ENCODE measurements around the gene DAB1. TPM values are rescaled to one million over a fixed set of nuclear protein-coding genes. Genes with fewer than 3 reads are reported as not detected.

Gene DAB1
- total and polyA plus RNA-seq, 10 of the 15 experiments (the other 5 are each of a cell fraction or from before 2014, with no cell fraction given): 0.02 to 0.10 (median 0.03) TPM; not detected in 5

DNA sequence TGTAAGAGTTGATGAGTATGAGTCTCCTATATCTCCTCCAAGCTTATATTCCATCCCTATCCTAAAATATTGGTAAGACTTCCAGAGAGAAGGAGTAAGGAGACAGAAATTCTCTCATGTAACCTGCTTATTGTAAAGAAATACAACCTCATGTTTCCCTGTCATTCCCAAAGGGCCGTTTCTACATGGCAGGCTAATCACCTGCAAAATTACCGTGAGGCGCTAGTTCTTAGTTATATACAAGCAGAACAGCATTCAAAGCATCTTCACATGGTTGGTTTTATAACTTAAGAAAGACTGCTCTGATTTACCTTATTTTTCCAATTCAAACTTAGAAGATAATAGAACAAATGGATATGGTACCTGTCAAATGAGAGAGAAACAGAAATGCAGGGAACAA is 42.9 kb downstream of the DAB1 start:
- no TSS peak for BruUV-seq (replicated peaks)
- POLR2A ChIA-PET: no interaction called here

More for the DNA sequence above, 42.9 kb downstream of the DAB1 start:
- in situ Hi-C loops (cut with MboI): no loop called here
- ChIA-PET RAD21 (ENCODE audit: unreplicated experiment) (no interaction called here), CTCF (no interaction called here), SMC1A (ENCODE audit: uncharacterized antibody, unreplicated experiment) (no interaction called here)
- FAIRE-seq (no peak), DNase-seq (ENCODE audit: low read depth, low spot score) (no peak), ATAC-seq (no peak)
- Histone ChIP-seq H3K36me3 (ENCODE audit: control insufficient read depth in 2 of 2, insufficient read depth in 2 of 2, low read length in 1 of 2) (no peaks in the 10 kb centered on the region), H3K4me3 (no peak overlapping the region), H4K20me1 (ENCODE audit: control insufficient read depth, insufficient read depth) (no peaks in the 10 kb centered on the region), H3K27ac (ENCODE audit: control insufficient read depth, insufficient read depth) (no peak overlapping the region), H2AFZ (ENCODE audit: control insufficient read depth, low read depth, low read length) (no peak overlapping the region), H3K79me2 (ENCODE audit: control insufficient read depth, insufficient read depth, low read length) (no peaks in the 10 kb centered on the region), H3K4me1 (ENCODE audit: control insufficient read depth, insufficient read depth, low read length) (no peaks in the 10 kb centered on the region), H3K9ac (ENCODE audit: control insufficient read depth, insufficient read depth, low read length) (no peak overlapping the region), H3K4me2 (ENCODE audit: control insufficient read depth, insufficient read depth) (no peak overlapping the region), H3K27me3 (replicated peaks in 1 of 2; ENCODE audit: control insufficient read depth in 2 of 2, insufficient read depth in 2 of 2, low read length in 1 of 2) (no peaks in the 10 kb centered on the region), H3K9me3 (replicated peaks; ENCODE audit: control insufficient read depth, insufficient read depth, low read length) (no peaks in the 10 kb centered on the region)
- 64% methylated on average over 3 of the region's 3 CpGs for WGBS (ENCODE audit: insufficient coverage, insufficient replicate concordance, low lambda C conversion rate, missing lambda C conversion rate)
- TF ChIP-seq YBX1 (IDR thresholded peaks at IDR 0.05) (no peak), ZNF217 (IDR thresholded peaks at IDR 0.05) (no peak), ZSCAN29 (IDR thresholded peaks at IDR 0.05) (no peak), BCL11A (IDR thresholded peaks at IDR 0.05; ENCODE audit: low read depth, low read length) (no peak), RFX5 (IDR thresholded peaks at IDR 0.05; ENCODE audit: low read depth, low read length) (no peak), PAX8 (IDR thresholded peaks at IDR 0.05) (no peak), CEBPZ (IDR thresholded peaks at IDR 0.05; ENCODE audit: low read depth, low read length) (no peak), NR2C1 (IDR thresholded peaks at IDR 0.05) (no peak), ATF2 (IDR thresholded peaks at IDR 0.05; ENCODE audit: low read length) (no peak), POLR2A (IDR thresholded peaks at IDR 0.05; ENCODE audit: low read depth, low read length) (no peak), MEF2A (IDR thresholded peaks at IDR 0.05; ENCODE audit: insufficient read depth, low read depth, low read length) (no peak), GATAD2B (conservative IDR thresholded peaks at IDR 0.05; ENCODE audit: low read depth) (no peak), RAD51 (IDR thresholded peaks at IDR 0.05) (no peak), CHD4 (IDR thresholded peaks at IDR 0.05) (no peak), TCF3 (IDR thresholded peaks at IDR 0.05; ENCODE audit: borderline replicate concordance, insufficient read depth, low read depth, low read length) (no peak), PAX5 (IDR thresholded peaks at IDR 0.05; ENCODE audit: borderline replicate concordance, low read depth, low read length) (no peak), BACH1 (IDR thresholded peaks at IDR 0.05; ENCODE audit: borderline replicate concordance) (no peak), TCF7 (IDR thresholded peaks at IDR 0.05; ENCODE audit: borderline replicate concordance) (no peak)
- TF ChIP-seq, protein P1, sequence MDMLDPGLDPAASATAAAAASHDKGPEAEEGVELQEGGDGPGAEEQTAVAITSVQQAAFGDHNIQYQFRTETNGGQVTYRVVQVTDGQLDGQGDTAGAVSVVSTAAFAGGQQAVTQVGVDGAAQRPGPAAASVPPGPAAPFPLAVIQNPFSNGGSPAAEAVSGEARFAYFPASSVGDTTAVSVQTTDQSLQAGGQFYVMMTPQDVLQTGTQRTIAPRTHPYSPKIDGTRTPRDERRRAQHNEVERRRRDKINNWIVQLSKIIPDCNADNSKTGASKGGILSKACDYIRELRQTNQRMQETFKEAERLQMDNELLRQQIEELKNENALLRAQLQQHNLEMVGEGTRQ (IDR thresholded peaks at IDR 0.05; ENCODE audit: borderline replicate concordance, low read depth, low read length): no peak
- intact Hi-C loops (cut with micrococcal nuclease; ENCODE audit: unreplicated experiment): no loop called here
